ENCODE results near the gene SLC6A17. TPM values are rescaled to one million over a fixed set of nuclear protein-coding genes. Genes with fewer than 3 reads are reported as not detected.

SLC6A17 gene
- total RNA-seq, 1 donor from 2014 or later, result 0.58 TPM

DNA sequence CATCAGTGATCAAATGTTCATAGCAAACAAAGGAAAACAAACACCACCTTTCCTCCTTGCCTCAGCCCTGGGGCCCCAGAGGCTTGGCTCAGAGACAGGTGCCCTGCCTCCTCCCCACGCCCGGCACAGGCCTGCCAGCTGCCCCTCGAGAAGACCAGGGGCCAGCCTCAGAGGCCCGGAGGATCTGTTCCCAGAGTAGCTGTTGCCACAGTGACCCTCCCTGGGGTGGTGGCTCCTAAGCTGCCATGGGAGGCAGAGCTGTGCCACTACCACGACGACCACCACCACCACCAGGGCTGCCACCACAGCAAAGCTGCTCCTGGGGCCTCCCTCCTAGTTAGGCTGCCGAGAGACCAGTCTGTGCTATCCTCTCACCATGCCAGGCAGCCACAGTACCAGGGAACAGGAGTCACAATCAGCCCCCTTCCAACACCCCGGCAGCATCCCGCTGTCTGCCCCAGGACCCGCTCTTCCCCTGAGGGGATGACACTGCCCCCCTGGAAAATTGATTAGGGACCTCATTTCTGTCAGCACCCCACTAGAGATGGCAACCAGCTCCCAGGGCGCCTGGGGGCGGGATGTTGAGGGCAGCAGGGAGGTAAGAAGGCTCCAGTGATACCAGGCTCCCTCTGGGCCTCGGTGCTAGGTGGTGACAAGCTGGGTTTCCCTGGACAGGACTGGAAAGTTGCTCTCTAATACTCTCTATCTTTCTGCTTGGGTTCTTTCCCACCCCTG lies 90.3 kb downstream of the SLC6A17 start:
- Mint-ChIP-seq H3K4me1 (ENCODE audit: unreplicated experiment) (peaks cover 16% of the 10 kb centered on the region), H3K9me3 (no peaks in the 10 kb centered on the region), H3K27me3 (peaks cover 47% of the 10 kb centered on the region), H3K27ac (no peak overlapping the region), H3K36me3 (no peaks in the 10 kb centered on the region), H3K4me3 (no peak overlapping the region)
- no peak for DNase-seq (ENCODE audit: extremely low spot score, unreplicated experiment)
- TF ChIP-seq, protein P1, sequence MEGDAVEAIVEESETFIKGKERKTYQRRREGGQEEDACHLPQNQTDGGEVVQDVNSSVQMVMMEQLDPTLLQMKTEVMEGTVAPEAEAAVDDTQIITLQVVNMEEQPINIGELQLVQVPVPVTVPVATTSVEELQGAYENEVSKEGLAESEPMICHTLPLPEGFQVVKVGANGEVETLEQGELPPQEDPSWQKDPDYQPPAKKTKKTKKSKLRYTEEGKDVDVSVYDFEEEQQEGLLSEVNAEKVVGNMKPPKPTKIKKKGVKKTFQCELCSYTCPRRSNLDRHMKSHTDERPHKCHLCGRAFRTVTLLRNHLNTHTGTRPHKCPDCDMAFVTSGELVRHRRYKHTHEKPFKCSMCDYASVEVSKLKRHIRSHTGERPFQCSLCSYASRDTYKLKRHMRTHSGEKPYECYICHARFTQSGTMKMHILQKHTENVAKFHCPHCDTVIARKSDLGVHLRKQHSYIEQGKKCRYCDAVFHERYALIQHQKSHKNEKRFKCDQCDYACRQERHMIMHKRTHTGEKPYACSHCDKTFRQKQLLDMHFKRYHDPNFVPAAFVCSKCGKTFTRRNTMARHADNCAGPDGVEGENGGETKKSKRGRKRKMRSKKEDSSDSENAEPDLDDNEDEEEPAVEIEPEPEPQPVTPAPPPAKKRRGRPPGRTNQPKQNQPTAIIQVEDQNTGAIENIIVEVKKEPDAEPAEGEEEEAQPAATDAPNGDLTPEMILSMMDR (conservative IDR thresholded peaks at IDR 0.05), result no peak

DNA sequence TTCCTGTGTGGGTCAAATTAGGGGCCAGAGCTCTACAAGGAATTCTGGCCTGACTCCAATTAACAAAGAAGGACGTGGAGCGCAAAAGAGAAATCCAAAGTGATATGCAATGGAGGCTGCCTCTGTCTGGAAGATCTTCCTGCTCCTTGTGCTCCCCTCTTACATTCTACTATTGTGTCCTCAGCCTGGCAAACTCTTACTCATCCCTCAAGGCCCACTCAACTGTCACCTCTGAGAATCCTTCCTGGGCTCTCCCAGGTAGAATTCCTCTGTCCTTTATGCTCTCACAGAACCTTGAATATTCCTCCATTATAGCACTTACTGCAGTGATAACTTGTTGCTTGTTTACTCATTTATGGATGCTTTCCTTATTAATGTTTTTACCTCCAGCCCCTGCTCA lies 91.2 kb downstream of the SLC6A17 start:
- peaks cover 13% of the 10 kb centered on the region for H3K4me1 Mint-ChIP-seq (ENCODE audit: unreplicated experiment)
- no peaks in the 10 kb centered on the region for H3K9me3 Mint-ChIP-seq
- TF ChIP-seq, protein P1 (conservative IDR thresholded peaks at IDR 0.05), result no peak
- no peaks in the 10 kb centered on the region for H3K36me3 Mint-ChIP-seq
- no peak overlapping the region for H3K4me3 Mint-ChIP-seq
- no peak overlapping the region for H3K27ac Mint-ChIP-seq
- no peak for DNase-seq (ENCODE audit: extremely low spot score, unreplicated experiment)
- H3K27me3 Mint-ChIP-seq, result peaks cover 56% of the 10 kb centered on the region

DNA sequence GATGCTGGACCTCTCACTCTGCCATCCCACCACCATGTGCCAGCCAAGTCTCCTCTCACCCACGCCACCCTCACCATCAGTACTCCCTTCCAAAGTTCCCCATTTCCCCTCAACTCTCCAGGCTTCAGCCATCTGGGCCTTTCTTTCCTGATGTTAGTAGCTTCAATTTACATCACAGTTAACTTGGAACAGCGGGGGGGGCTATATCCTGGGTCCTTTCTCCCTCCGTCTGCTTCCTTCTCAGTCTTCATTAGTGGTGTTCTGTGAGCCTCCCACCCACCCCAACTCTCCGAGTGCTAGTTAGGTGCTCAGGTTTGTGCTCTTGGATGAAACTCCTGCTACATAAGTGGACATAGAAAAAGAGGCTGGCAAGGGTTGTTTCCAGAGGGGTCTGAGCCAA lies 91.8 kb downstream of the SLC6A17 start:
- Mint-ChIP-seq H3K4me1 (ENCODE audit: unreplicated experiment) (peaks cover 13% of the 10 kb centered on the region), H3K9me3 (no peaks in the 10 kb centered on the region), H3K27me3 (peaks cover 61% of the 10 kb centered on the region), H3K27ac (no peak overlapping the region), H3K4me3 (no peak overlapping the region), H3K36me3 (no peaks in the 10 kb centered on the region)
- TF ChIP-seq, protein P1 (conservative IDR thresholded peaks at IDR 0.05), result no peak
- DNase-seq (ENCODE audit: extremely low spot score, unreplicated experiment), result no peak

DNA sequence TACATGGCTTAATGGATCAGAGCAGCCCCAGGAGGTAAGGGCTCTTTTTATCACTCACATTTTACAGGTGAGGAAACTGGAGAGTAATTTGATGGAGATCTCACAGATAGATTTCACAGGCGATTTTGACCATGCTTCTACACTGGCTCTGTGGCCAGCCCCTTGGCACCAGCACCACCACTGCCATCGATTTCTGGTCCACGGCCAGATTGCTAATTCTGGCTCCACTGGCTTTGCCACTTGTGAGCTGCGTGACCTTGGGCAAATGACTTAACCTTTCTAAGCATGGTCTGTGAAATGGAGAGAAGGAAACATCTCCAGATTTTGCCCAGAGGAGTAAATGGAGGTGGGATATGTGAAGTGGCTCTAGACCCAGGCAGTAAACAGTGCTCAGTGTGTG lies 92.4 kb downstream of the SLC6A17 start:
- DNase-seq (ENCODE audit: extremely low spot score, unreplicated experiment), result no peak
- no peak overlapping the region for H3K4me3 Mint-ChIP-seq

DNA sequence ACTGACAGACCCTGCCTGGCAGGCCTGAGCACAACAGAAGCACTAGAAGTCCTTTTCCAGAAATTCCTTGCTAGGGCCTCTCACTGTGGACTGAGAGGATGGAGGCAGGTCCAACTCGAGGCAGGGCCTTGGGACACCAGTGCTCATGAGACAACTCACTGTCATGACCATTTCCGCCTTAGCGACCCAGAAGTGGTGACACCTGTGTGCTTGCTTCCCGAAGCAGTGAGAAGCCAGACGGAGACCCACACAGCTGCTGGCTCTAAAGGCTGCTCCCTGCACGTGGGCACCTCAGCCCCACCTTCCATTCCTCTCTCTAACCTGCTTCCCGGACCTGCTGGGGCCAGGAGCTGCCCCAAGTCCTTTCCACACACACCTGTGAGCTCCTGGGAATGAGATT lies 92.9 kb downstream of the SLC6A17 start:
- Mint-ChIP-seq H3K9me3 (no peaks in the 10 kb centered on the region), H3K4me3 (no peak overlapping the region), H3K36me3 (no peaks in the 10 kb centered on the region), H3K27me3 (peaks cover 58% of the 10 kb centered on the region), H3K27ac (no peak overlapping the region), H3K4me1 (ENCODE audit: unreplicated experiment) (peaks cover 13% of the 10 kb centered on the region)
- DNase-seq (ENCODE audit: extremely low spot score, unreplicated experiment), result no peak
- TF ChIP-seq, protein P1 (conservative IDR thresholded peaks at IDR 0.05), result no peak

More for the DNA sequence above, 92.4 kb downstream of the SLC6A17 start:
- H3K4me1 Mint-ChIP-seq (ENCODE audit: unreplicated experiment), result peaks cover 13% of the 10 kb centered on the region
- no peaks in the 10 kb centered on the region for H3K36me3 Mint-ChIP-seq
- peaks cover 58% of the 10 kb centered on the region for H3K27me3 Mint-ChIP-seq
- H3K27ac Mint-ChIP-seq, result no peak overlapping the region
- no peaks in the 10 kb centered on the region for H3K9me3 Mint-ChIP-seq
- TF ChIP-seq, protein P1 (conservative IDR thresholded peaks at IDR 0.05), result no peak
